ENCODE results near the gene AMN. TPM values are rescaled to one million over a fixed set of nuclear protein-coding genes. Genes with fewer than 3 reads are reported as not detected.

AMN gene
- total RNA-seq, 6 donors from 2014 or later = 14.9 to 56.6 (median 31.6) TPM

GRCh38 chr14:102911991-102912761, 10.3 kb upstream of the AMN start:
- no peak overlapping the region for H3K27ac ChIP-seq
- DNase-seq (peak in 1 of 2 donors; percentile 61), ATAC-seq (ENCODE audit: low FRiP score in 2 of 2) (no peak)
- TF ChIP-seq POLR2AphosphoS5 (IDR thresholded peaks at IDR 0.05) (no peak), POLR2A (IDR thresholded peaks at IDR 0.05) (no peak), EP300 (IDR thresholded peaks at IDR 0.05) (no peak), CTCF (IDR thresholded peaks at IDR 0.05) (no peak)
- H3K27me3 ChIP-seq = no peaks in the 10 kb centered on the region
- 95 to 100% methylated on average over 3 to 15 of the region's 21 CpGs for WGBS, 2 donors
- H3K4me3 ChIP-seq = no peak overlapping the region
- H3K36me3 ChIP-seq = peaks cover 0 to 5% (median 3%) of the 10 kb centered on the region in 4 donors
- no peaks in the 10 kb centered on the region for H3K9me3 ChIP-seq
- H3K4me1 ChIP-seq = no peaks in the 10 kb centered on the region

GRCh38 chr14:102913341-102914211, 8.9 kb upstream of the AMN start:
- 88 to 91% methylated on average over 17 to 24 of the region's 28 CpGs for whole genome bisulfite sequencing, 2 donors
- ATAC-seq (ENCODE audit: low FRiP score in 2 of 2) = no peak
- peak in 1 of 2 donors; percentile 68 for DNase-seq

GRCh38 chr14:102914474-102915291, 7.8 kb upstream of the AMN start:
- no peaks in the 10 kb centered on the region for H3K9me3 ChIP-seq
- H3K27ac ChIP-seq = no peak overlapping the region
- H3K4me3 ChIP-seq = no peak overlapping the region
- no peaks in the 10 kb centered on the region for H3K4me1 ChIP-seq
- WGBS, 2 donors = 79 to 89% methylated on average over 6 to 25 of the region's 26 CpGs
- H3K36me3 ChIP-seq = no peaks in the 10 kb centered on the region
- no peaks in the 10 kb centered on the region for H3K27me3 ChIP-seq
- TF ChIP-seq EP300 (IDR thresholded peaks at IDR 0.05) = no peak
- no peak for TF ChIP-seq POLR2AphosphoS5 (IDR thresholded peaks at IDR 0.05)
- ATAC-seq (ENCODE audit: low FRiP score in 2 of 2) (no peak), DNase-seq (peak in 1 of 2 donors; percentile 81)

More at GRCh38 chr14:102913341-102914211, 8.9 kb upstream of the AMN start:
- Histone ChIP-seq H3K4me1 (no peaks in the 10 kb centered on the region), H3K27me3 (no peaks in the 10 kb centered on the region), H3K36me3 (no peaks in the 10 kb centered on the region), H3K27ac (no peak overlapping the region), H3K4me3 (no peak overlapping the region), H3K9me3 (no peaks in the 10 kb centered on the region)
- TF ChIP-seq POLR2AphosphoS5 (IDR thresholded peaks at IDR 0.05) = no peak
- TF ChIP-seq EP300 (IDR thresholded peaks at IDR 0.05) = no peak
- no peak for TF ChIP-seq POLR2A (IDR thresholded peaks at IDR 0.05)
- no peak for TF ChIP-seq CTCF (IDR thresholded peaks at IDR 0.05)

- 82 to 85% methylated on average over 9 to 19 of the region's 19 CpGs for WGBS, 2 donors
- H3K9me3 ChIP-seq = no peaks in the 10 kb centered on the region
- DNase-seq = peak in 1 of 2 donors; percentile 57
- no peaks in the 10 kb centered on the region for H3K4me1 ChIP-seq
- no peak overlapping the region for H3K27ac ChIP-seq
- no peak for ATAC-seq (ENCODE audit: low FRiP score in 2 of 2)
- no peak overlapping the region for H3K4me3 ChIP-seq
- H3K36me3 ChIP-seq = no peaks in the 10 kb centered on the region
- TF ChIP-seq CTCF (IDR thresholded peaks at IDR 0.05) = no peak
- no peak for TF ChIP-seq POLR2A (IDR thresholded peaks at IDR 0.05)
- TF ChIP-seq EP300 (IDR thresholded peaks at IDR 0.05) = no peak
- no peak for TF ChIP-seq POLR2AphosphoS5 (IDR thresholded peaks at IDR 0.05)
- no peaks in the 10 kb centered on the region for H3K27me3 ChIP-seq
Measured at GRCh38 chr14:102915292-102916110, 7.0 kb upstream of the AMN start.
